Endothelial cell (in vitro differentiated cells): ENCODE measurements around the gene TBX5. TPM values are rescaled to one million over a fixed set of nuclear protein-coding genes. Genes with fewer than 3 reads are reported as not detected.

ENCODE experiments used
- DNase-seq: peaks from one replicate; pipeline ENCODE4 v3.0.0; 2021; ENCODE audit warnings: low spot score
- H3K27ac Mint-ChIP-seq: one replicate; pipeline ENCODE4 v1.8.0; 2021; ENCODE audit warnings: mixed read lengths, inconsistent platforms; ENCODE audit not compliant: unreplicated experiment
- H3K27me3 Mint-ChIP-seq: one replicate; pipeline ENCODE4 v1.8.0; 2021; ENCODE audit warnings: mild to moderate bottlenecking, moderate library complexity, mixed read lengths, inconsistent platforms; ENCODE audit not compliant: unreplicated experiment
- H3K36me3 Mint-ChIP-seq: one replicate; pipeline ENCODE4 v1.8.0; 2021; ENCODE audit warnings: mild to moderate bottlenecking, low read depth, mixed read lengths, inconsistent platforms; ENCODE audit not compliant: unreplicated experiment
- H3K4me1 Mint-ChIP-seq: one replicate; pipeline ENCODE4 v1.8.0; 2021; ENCODE audit warnings: mild to moderate bottlenecking, mixed read lengths, inconsistent platforms; ENCODE audit not compliant: unreplicated experiment
- H3K4me3 Mint-ChIP-seq: one replicate; pipeline ENCODE4 v1.8.0; 2021; ENCODE audit warnings: mild to moderate bottlenecking, mixed read lengths, inconsistent platforms; ENCODE audit not compliant: unreplicated experiment
- H3K9me3 Mint-ChIP-seq: one replicate; pipeline ENCODE4 v1.8.0; 2021; ENCODE audit warnings: mixed read lengths, inconsistent platforms; ENCODE audit not compliant: unreplicated experiment
- total RNA-seq: library from RNA; stranded (reverse); fragmentation: NEBNext Ultra II Directional; extraction: Animal tissue kit (Norgen Biotek cat#: 25700); gene quantifications from one replicate; pipeline ENCODE4 v1.2.1, GENCODE V29; 2021; ENCODE audit not compliant: unreplicated experiment
- TF ChIP-seq, protein P1 (sequence below): fragments of 200-600 bp; sonication (generic); IDR thresholded peaks from one replicate; pipeline ENCODE4 v1.5.0; 2021; ENCODE audit warnings: antibody characterized with exemption; ENCODE audit not compliant: unreplicated experiment

The TBX5 gene
- total RNA-seq, 1 donor from 2014 or later = 0.38 TPM

GRCh38 chr12:114439817-114440216 is 33.9 kb upstream of the TBX5 start:
- DNase-seq = no peak
- peaks cover 14% of the 10 kb centered on the region for H3K27me3 Mint-ChIP-seq
- H3K9me3 Mint-ChIP-seq = peaks cover 6% of the 10 kb centered on the region
- no peak overlapping the region for H3K4me3 Mint-ChIP-seq
- no peaks in the 10 kb centered on the region for H3K36me3 Mint-ChIP-seq
- TF ChIP-seq, protein P1, sequence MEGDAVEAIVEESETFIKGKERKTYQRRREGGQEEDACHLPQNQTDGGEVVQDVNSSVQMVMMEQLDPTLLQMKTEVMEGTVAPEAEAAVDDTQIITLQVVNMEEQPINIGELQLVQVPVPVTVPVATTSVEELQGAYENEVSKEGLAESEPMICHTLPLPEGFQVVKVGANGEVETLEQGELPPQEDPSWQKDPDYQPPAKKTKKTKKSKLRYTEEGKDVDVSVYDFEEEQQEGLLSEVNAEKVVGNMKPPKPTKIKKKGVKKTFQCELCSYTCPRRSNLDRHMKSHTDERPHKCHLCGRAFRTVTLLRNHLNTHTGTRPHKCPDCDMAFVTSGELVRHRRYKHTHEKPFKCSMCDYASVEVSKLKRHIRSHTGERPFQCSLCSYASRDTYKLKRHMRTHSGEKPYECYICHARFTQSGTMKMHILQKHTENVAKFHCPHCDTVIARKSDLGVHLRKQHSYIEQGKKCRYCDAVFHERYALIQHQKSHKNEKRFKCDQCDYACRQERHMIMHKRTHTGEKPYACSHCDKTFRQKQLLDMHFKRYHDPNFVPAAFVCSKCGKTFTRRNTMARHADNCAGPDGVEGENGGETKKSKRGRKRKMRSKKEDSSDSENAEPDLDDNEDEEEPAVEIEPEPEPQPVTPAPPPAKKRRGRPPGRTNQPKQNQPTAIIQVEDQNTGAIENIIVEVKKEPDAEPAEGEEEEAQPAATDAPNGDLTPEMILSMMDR = no peak
- peaks cover 19% of the 10 kb centered on the region for H3K4me1 Mint-ChIP-seq
- no peak overlapping the region for H3K27ac Mint-ChIP-seq

DNA sequence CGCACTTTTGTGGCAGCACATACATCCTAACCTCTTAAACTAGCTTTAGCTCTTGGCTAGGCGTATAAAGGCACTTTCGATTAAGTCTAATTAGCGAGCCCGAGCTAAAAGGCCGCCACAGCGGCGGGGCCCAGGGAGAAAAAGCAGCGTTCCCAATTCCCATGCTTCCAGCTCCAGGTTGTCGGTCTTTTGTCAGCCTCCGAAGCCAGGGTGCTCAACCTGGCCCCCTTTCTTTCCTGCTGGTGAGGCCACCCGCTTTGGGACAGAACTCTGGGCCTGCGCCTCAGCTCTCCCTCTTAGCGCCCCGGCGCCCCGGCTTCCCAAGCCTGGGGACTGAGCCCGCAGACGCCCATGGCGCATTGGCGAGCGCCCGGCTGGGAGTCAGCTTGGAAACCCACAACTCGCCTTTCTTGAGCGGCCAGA is 33.3 kb upstream of the TBX5 start:
- H3K27ac Mint-ChIP-seq = no peak overlapping the region
- no peak for DNase-seq
- no peak overlapping the region for H3K4me3 Mint-ChIP-seq
- TF ChIP-seq, protein P1 = no peak
- H3K27me3 Mint-ChIP-seq = peaks cover 10% of the 10 kb centered on the region
- peaks cover 6% of the 10 kb centered on the region for H3K9me3 Mint-ChIP-seq
- peaks cover 15% of the 10 kb centered on the region for H3K4me1 Mint-ChIP-seq
- no peaks in the 10 kb centered on the region for H3K36me3 Mint-ChIP-seq

GRCh38 chr12:114438635-114439256 is 32.8 kb upstream of the TBX5 start:
- Mint-ChIP-seq H3K27ac (no peak overlapping the region), H3K36me3 (no peaks in the 10 kb centered on the region), H3K27me3 (peaks cover 9% of the 10 kb centered on the region), H3K9me3 (peaks cover 6% of the 10 kb centered on the region), H3K4me1 (peaks cover 13% of the 10 kb centered on the region), H3K4me3 (no peak overlapping the region)
- TF ChIP-seq, protein P1 = no peak
- DNase-seq = no peak

- TF ChIP-seq, protein P1 = no peak
- Mint-ChIP-seq H3K4me1 (peaks cover 5% of the 10 kb centered on the region), H3K27ac (no peak overlapping the region), H3K4me3 (no peak overlapping the region), H3K36me3 (no peaks in the 10 kb centered on the region), H3K27me3 (peaks cover 4% of the 10 kb centered on the region), H3K9me3 (peaks cover 6% of the 10 kb centered on the region)
- no peak for DNase-seq
Observed at GRCh38 chr12:114434341-114434740, 28.4 kb upstream of the TBX5 start.

DNA sequence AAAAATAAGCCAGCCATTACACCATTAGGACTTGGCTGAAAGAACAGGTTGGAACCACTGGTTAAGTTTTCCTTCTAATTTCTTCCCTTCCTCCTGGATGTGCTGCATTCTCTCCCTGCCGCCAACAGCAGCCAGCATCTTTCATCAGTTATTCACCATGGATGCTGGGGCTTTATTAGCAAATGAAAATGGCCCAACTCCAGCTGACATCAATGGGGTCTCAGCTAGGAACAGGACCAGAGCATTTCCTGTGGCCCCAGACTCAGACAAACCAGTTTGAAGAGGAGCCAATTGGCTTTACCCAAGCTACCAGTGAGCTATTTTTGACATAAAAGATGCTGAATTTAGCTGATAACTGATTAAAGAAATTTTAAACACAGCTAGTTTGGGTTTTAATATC is 26.0 kb upstream of the TBX5 start:
- Mint-ChIP-seq H3K36me3 (no peaks in the 10 kb centered on the region), H3K27me3 (peaks cover 2% of the 10 kb centered on the region), H3K9me3 (peaks cover 6% of the 10 kb centered on the region), H3K4me3 (no peak overlapping the region), H3K4me1 (no peaks in the 10 kb centered on the region), H3K27ac (no peak overlapping the region)
- no peak for DNase-seq
- TF ChIP-seq, protein P1 = no peak
